ENCODE data around the gene KIAA1549.

- TF ChIP-seq POLR2AphosphoS5 (IDR thresholded peaks at IDR 0.05; ENCODE audit: borderline replicate concordance, low read depth, low read length) (no peak), EZH2 (IDR thresholded peaks at IDR 0.05) (no peak), FOXP2 (optimal IDR thresholded peaks at IDR 0.05; ENCODE audit: control extremely low read depth, extremely low read length, insufficient read depth) (no peak)
These were observed 164.5 kb downstream of the KIAA1549 start for GRCh38 chr7:138816650-138817049.
